HL-60 (cell line): ENCODE results near the gene KLHL22.
A peak's percentile ranks its signal among the peaks of the same experiment; 100 is the strongest.

ENCODE experiments used
- DNase-seq, 2 experiments: peaks; one replicate each; pipeline ENCODE4 v3.0.0-alpha.2; 2010 to 2020; ENCODE audit warnings: low read depth in 1 of 2, low spot score in 1 of 2
- H3K27ac ChIP-seq: fragments of 250-450 bp; sonication (Bioruptor Pico); replicated peaks from 2 replicates; pipeline ENCODE4 v1.5.1; 2020; ENCODE audit warnings: mild to moderate bottlenecking, moderate library complexity
- H3K27me3 ChIP-seq: fragments of 250-450 bp; sonication (Bioruptor Pico); 2 replicates; pipeline ENCODE4 v1.5.1; 2021; ENCODE audit warnings: mild to moderate bottlenecking, moderate library complexity; ENCODE audit not compliant: insufficient read depth, poor library complexity, severe bottlenecking
- H3K4me3 ChIP-seq: replicated peaks from 2 replicates; pipeline ENCODE4 v1.5.1; 2011; ENCODE audit warnings: mild to moderate bottlenecking, control low read depth, low read length; ENCODE audit not compliant: insufficient read depth
- GABPA ChIP-seq: IDR thresholded peaks from 2 replicates; pipeline ENCODE4 v1.6.1; 2012; ENCODE audit warnings: low read depth
- POLR2AphosphoS5 ChIP-seq: IDR thresholded peaks from 2 replicates; pipeline ENCODE4 v1.6.1; 2012; ENCODE audit warnings: low read depth
- SPI1 ChIP-seq: IDR thresholded peaks from 2 replicates; pipeline ENCODE4 v1.6.1; 2012; ENCODE audit warnings: low read depth, mild to moderate bottlenecking, borderline replicate concordance
- TF ChIP-seq, protein P1 (sequence below): IDR thresholded peaks from one replicate; pipeline ENCODE4 v1.5.1; 2011; ENCODE audit warnings: low read length, control low read depth, inconsistent platforms; ENCODE audit not compliant: insufficient read depth
- TF ChIP-seq, protein P2 (sequence below): IDR thresholded peaks from 2 replicates; pipeline ENCODE4 v1.6.1; 2012; ENCODE audit warnings: low read depth; ENCODE audit not compliant: insufficient replicate concordance

The KLHL22 gene

DNA sequence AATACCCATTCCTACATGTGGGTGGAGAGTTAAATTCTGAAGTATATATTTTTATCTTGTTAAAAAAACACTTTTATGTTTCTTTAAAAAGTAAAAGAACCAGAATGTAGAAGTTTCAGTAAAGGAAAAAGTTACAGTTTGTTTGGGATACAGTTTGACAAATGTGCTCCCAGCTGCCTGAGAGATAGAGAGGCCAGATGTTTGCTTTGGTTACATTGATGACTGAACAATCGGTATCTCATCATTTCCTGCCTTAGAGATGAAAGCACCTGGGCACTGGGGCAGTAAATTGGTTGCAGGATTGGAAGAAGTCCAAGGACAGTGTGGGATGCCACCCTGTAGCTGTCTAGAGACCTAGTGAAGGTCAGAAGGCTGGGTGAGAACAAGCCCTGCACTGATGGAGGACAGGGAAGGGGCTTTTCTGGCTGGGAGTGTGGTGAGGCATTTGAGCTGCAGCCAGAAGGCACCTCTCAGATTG is 28.4 kb upstream of the KLHL22 start:
- TF ChIP-seq POLR2AphosphoS5 (no peak), SPI1 (no peak), GABPA (no peak)
- TF ChIP-seq, protein P1, sequence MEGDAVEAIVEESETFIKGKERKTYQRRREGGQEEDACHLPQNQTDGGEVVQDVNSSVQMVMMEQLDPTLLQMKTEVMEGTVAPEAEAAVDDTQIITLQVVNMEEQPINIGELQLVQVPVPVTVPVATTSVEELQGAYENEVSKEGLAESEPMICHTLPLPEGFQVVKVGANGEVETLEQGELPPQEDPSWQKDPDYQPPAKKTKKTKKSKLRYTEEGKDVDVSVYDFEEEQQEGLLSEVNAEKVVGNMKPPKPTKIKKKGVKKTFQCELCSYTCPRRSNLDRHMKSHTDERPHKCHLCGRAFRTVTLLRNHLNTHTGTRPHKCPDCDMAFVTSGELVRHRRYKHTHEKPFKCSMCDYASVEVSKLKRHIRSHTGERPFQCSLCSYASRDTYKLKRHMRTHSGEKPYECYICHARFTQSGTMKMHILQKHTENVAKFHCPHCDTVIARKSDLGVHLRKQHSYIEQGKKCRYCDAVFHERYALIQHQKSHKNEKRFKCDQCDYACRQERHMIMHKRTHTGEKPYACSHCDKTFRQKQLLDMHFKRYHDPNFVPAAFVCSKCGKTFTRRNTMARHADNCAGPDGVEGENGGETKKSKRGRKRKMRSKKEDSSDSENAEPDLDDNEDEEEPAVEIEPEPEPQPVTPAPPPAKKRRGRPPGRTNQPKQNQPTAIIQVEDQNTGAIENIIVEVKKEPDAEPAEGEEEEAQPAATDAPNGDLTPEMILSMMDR = no peak
- TF ChIP-seq, protein P2, sequence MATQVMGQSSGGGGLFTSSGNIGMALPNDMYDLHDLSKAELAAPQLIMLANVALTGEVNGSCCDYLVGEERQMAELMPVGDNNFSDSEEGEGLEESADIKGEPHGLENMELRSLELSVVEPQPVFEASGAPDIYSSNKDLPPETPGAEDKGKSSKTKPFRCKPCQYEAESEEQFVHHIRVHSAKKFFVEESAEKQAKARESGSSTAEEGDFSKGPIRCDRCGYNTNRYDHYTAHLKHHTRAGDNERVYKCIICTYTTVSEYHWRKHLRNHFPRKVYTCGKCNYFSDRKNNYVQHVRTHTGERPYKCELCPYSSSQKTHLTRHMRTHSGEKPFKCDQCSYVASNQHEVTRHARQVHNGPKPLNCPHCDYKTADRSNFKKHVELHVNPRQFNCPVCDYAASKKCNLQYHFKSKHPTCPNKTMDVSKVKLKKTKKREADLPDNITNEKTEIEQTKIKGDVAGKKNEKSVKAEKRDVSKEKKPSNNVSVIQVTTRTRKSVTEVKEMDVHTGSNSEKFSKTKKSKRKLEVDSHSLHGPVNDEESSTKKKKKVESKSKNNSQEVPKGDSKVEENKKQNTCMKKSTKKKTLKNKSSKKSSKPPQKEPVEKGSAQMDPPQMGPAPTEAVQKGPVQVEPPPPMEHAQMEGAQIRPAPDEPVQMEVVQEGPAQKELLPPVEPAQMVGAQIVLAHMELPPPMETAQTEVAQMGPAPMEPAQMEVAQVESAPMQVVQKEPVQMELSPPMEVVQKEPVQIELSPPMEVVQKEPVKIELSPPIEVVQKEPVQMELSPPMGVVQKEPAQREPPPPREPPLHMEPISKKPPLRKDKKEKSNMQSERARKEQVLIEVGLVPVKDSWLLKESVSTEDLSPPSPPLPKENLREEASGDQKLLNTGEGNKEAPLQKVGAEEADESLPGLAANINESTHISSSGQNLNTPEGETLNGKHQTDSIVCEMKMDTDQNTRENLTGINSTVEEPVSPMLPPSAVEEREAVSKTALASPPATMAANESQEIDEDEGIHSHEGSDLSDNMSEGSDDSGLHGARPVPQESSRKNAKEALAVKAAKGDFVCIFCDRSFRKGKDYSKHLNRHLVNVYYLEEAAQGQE = no peak
- H3K4me3 ChIP-seq = no peak overlapping the region
- no peak for DNase-seq
- H3K27me3 ChIP-seq = no peaks in the 10 kb centered on the region
- peak overlapping the region; percentile 15; the same call in 1 of the 2 replicates for H3K27ac ChIP-seq

DNA sequence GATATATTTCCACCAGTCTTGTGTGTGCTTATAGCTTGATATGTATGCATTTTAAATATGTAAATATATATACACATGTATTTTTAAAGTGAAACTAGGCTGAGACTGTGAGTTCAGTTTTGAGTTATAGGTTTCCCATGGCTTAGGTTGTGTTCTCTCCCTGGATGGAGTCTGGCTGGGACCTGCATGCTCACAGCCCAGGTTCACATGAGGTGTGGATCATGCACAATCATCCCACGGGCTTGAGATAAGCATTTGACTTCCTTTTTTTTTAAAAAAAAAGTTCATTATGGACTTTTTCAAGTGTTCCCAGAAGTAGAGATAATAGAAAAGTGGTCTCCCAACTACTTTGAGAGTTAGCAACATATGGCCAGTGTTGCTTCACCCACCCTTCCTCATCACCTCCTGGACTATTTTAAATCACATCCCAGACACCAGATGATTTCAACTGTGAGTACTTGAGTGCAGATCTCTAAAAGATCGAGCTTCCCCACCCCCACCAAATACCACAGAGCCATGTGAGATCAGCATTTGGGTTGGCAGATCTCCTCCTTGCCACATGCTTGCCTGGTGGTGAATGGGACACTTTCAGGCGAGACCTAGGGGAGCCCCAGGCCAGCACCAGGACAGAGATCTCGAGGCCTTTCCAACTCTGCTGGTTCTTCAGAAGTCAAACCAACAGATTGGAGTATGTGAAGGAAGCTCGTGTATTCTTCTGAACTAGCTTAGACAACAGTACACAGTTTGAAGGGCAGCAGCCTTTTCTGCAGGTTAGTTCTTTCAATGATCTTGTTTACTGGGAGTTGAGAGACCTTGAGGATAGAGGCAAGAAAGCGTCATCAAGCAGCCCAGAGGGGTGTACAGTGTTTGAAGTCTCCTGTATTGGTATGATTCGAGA is 27.7 kb upstream of the KLHL22 start:
- TF ChIP-seq, protein P1 = no peak
- 0 out of 2 replicates have a peak, but pooled peaks have one; percentile 24 for TF ChIP-seq POLR2AphosphoS5
- TF ChIP-seq, protein P2 = no peak
- TF ChIP-seq GABPA = no peak
- peak; percentile 75; the same call in 1 of the 2 replicates for TF ChIP-seq SPI1
- Histone ChIP-seq H3K4me3 (no peak overlapping the region), H3K27me3 (no peaks in the 10 kb centered on the region), H3K27ac (peak overlapping the region; percentile 15)
- DNase-seq = peak in 1 of 2 experiments; percentile 49

DNA sequence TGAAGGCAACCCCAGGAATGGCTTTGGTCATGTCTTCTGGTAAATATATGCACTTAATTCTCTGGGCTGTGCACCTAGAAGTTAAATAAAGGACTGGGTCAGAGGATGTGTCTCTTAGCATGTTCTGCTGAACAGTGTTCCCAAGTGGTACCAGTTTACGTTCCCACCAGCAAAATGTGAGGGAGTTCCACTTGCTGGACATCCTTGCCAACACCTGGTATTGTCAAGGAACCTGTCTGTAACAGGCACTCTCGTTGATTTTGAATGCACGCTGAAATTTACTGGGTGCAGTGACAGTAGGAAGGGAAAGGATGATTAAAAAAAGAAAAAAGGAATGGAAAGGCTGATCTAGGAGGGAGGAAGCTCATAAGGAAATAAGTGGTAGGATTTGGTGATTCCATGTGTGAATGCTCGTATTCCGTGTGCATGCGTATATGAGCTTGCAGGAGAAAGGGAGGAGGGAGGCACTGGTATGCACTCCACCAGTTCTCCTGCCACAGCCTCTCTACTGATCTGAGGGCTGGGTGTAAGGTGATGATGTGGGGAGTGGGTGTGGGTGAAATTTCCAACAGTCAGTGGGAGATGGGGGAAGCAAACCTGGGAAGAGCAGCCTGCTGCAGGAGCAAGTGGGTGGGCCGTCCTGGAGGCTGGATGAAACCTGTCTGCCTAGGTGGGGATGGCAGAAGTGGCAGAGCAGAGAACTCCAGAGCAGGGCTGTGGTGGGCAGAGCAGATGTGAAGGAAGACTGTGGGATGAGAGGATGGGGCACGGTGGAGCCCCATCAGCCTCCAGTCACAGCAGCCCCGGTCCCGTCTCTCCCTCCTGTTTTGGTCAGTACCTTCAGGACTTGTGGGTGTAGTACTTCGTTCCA is 26.8 kb upstream of the KLHL22 start:
- no peak overlapping the region for H3K27ac ChIP-seq
- H3K27me3 ChIP-seq = no peaks in the 10 kb centered on the region
- TF ChIP-seq, protein P1 = no peak
- TF ChIP-seq GABPA = no peak
- no peak for TF ChIP-seq POLR2AphosphoS5
- TF ChIP-seq, protein P2 = no peak
- TF ChIP-seq SPI1 = no peak
- no peak for DNase-seq
- no peak overlapping the region for H3K4me3 ChIP-seq
